ENCODE results near the gene CLASP2.
"Not testable (repeated sequence)": the region's sequence is repeated elsewhere in the genome, so short reads cannot be mapped to it uniquely, and the experiment has no call there.

The CLASP2 gene

GRCh38 chr3:33717866-33718594 lies at the start of gene CLASP2:
Gene CLASP2 (minus strand): TSS chr3:33718254. CDS start chr3:33718002, 252 bp downstream.
- DNase-seq: peak; percentile 96

DNA sequence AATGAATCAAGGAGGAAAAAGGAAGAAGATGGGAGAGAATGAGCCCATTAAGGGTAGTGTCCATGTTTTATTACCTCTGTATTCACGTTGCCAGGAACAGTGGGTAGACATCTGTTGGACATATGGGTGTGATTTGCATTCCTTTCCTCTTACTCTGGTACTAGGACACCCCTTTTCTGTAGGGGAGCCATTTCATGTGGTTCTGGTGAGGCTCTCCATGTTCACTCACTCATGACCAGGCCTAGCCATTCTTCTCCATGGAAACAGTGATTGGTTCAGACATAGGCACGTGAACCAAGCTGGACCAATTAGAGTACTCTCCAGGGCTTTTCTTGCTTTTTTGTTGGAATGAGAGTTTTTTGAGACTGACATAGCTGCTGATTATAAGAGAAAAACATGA lies 40.8 kb upstream of the CLASP2 start:
- DNase-seq: no peak

DNA sequence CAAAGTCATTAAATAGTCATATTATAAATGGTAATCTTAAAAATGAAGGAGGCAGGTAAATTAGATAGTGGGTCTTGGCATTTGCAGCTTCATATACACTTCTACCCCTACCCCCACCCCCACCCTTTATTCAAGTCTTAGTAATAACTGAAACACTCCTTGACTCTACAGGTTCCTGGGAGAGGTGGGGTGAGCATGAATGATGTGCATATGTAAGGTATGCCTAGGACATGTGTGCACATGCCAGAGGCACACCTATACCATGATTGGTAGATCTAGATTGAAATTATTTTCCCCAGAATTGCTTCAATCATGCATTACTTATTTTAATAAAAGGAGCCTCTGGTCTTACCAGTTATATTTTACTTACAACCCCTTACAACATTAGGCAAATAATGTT lies 40.2 kb upstream of the CLASP2 start:
- DNase-seq: no peak

DNA sequence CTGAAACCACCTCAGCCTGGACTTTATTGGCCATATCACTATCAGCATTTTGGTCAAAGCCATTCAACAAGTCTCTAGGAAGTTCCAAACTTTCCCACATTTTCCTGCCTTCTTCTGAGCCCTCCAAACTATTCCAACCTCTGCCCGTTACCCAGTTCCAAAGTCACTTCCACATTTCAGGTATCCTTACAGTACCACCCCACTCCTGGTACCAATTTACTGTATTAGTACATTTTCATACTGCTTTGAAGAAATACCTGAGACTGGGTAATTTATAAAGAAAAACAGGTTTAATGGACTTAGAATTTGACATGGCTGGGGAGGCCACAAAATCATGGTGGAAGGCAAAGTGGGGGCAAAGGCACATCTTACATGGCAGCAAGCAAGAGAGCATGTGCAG lies 36.3 kb upstream of the CLASP2 start:
- DNase-seq: not testable (repeated sequence)

DNA sequence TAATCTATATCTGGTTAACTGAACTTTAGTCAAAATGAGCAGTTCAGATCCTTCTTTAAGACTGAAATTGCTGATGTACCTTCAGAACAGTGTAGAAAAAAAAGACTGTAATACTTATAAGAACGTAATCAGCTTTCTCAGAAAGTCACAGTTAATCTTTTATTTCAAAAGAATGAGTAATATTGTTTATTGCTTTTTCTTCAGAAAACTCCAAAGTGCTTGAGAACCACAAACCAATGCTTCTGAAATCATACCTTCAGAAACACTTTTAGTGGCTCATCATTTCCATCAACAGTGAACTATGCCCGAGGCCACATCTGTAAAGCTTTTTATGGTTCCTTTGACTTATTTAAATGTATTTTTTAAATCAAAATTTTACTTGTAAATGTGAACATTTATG lies 33.3 kb upstream of the CLASP2 start:
- no peak for DNase-seq

GRCh38 chr3:33750211-33750548 lies 32.1 kb upstream of the CLASP2 start:
- DNase-seq: no peak

DNA sequence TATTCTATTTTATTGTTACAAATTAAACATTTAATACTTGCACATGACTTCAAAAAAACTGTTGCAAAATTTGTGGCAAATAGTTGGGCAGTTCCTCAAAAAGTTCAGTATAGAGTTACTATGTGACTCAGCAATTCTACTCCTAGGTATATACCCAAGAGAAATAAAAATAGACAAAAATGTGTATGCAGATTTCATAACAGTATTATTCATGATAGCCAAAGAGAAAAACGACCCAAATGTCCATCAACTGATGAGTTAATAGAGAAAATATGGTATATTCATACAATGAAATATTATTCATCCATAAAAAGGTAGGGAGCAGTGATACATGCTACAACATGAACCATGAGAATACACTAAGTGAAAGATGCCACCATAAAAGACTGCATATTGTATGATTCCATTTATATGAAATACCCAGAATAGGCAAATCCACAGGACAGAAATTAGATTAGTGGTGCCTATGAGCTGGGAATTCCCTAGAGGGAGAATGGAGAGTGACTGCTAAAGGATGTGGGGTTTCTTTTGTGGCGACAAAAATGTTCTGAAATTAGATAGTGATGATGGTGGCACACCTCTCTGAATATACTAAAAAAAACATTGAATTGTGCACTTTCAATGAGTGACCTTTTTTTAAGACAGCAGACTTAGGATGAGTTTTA lies 31.6 kb upstream of the CLASP2 start:
- DNase-seq: no peak

GRCh38 chr3:33746416-33747116 lies 28.5 kb upstream of the CLASP2 start:
- DNase-seq: no peak

- no peak for DNase-seq
Measured at GRCh38 chr3:33737146-33737545, 19.1 kb upstream of the CLASP2 start.

GRCh38 chr3:33732394-33732793 lies 14.3 kb upstream of the CLASP2 start:
- DNase-seq: no peak

DNA sequence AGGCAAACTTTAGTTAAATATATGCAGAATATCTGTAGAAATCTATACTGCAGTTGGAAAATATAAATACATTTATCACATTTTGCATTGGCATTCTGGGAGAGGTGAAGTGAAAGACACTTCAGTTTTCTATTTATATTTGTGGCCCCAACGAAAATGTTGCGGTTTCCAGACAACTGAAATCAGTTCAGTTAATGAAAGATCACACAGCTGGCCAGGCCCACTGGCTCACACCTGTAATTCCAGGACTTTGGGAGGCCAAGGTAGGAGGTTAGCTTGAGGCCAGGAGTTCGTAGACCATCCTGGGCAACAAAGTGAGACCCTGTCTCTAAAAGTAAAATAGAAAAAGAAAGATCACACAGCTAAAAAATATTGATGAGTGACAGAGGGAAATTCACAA lies 11.9 kb upstream of the CLASP2 start:
- no peak for DNase-seq

DNA sequence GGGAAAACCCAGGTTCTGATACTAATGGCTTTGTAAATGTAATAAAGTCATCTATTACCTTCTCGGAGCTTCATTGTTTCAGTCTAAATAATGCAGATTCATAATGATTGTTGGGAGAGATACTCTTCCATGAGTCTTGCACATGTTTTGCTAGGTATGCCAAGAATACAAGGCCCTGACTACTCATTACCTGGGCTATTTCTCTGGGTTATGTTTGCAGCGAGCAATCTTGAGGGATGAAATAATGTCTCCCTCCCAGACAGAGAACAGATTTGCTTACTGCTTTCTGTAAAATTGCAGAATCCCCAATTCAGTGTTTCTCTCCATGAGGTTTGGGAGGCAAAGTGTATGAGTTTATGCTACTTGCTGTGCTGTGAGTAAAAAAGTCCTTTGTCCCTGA lies 6.2 kb upstream of the CLASP2 start:
- no peak for DNase-seq

DNA sequence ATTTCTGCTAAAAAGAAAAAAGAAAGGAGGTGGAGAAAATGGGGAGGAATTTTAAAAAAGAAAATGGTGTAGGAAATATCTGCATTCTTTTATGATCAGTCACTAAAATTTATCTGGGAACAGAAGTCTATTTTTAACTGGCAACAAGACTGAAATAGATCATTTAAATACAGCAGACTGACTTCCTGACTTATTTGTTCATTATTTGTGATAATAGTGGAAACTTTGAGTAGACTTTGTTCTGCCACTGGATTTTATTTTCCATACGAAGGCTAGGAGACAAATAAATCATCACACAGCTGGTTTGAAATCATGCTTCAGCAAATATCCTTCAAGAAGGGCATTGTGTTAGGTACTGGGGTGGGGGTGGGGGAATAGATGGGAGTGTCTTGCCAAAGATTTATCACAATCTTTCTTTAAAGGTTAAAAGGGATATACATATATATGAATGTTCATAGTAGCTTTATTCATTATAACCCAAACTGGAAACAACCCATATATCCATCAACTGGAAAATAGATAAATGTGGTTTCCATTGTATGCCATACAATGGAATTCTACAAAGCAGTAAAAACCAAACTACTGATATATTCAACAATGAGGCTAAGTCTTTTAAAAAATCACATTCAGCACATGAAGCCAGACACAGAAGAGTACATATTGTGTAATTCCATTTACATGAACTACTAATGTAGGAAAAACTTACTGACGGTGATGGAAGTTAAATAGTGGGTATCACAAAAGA lies 4.7 kb upstream of the CLASP2 start:
- no peak for DNase-seq

GRCh38 chr3:33722191-33722590 lies 4.1 kb upstream of the CLASP2 start:
- DNase-seq: no peak

GRCh38 chr3:33718595-33718907 lies 497 bp upstream of the CLASP2 start:
- no peak for DNase-seq

DNA sequence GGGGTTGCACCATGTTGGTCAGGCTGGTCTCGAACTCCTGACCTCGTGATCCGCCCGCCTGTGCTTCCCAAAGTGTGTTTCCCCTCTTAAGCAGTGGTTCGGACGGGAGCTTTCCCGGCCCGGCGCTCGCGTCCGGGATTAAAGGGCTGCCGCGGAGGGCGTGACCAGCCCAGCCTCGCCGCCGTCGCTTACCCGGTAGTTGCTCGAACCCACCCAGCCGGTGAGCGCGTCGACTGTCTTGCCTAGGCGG lies 513 bp downstream of the CLASP2 start:
- DNase-seq: peak; percentile 89

DNA sequence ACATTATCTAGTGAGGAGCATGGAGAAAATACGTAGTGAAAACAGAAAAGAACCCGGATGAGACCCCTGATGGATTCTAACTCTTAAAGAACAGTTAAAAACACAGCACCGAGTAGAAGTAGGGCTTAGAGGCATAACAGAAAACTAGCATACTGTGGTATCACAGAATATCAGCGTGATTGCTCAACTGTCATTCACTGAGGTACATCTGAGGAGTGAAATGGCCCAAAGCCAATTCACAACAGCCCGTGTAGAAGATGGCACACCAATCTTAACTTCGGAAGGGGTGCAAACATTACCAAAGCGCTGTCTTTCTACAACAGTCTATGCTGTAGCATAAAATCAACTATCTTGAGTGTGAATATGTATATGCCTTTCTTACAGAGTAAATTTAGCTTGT lies 1.8 kb downstream of the CLASP2 start:
- DNase-seq: peak; percentile 20

- DNase-seq: no peak
Measured at GRCh38 chr3:33711100-33711499, 7.0 kb downstream of the CLASP2 start.

- no peak for DNase-seq
Measured at GRCh38 chr3:33706056-33706455, 12.0 kb downstream of the CLASP2 start.

DNA sequence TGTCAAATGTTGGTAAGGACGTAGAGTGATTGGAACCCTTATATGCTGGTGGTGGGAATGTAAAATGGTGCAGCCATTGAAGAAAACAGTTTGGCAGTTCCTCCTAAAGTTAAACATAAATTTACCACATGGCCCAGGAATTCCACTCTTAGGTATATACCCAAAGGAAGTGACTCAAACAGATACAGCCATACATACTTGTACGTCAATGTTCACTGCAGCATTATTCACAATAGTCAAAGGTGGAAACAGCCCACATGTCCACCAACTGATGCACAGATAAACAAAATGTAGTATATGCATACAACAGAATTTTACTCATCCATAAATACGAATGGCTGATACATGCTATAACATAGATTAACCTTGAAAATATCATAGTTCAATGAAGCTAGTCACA lies 13.2 kb downstream of the CLASP2 start:
- DNase-seq: no peak

- DNase-seq: no peak
Measured at GRCh38 chr3:33699275-33699674, 18.8 kb downstream of the CLASP2 start.

DNA sequence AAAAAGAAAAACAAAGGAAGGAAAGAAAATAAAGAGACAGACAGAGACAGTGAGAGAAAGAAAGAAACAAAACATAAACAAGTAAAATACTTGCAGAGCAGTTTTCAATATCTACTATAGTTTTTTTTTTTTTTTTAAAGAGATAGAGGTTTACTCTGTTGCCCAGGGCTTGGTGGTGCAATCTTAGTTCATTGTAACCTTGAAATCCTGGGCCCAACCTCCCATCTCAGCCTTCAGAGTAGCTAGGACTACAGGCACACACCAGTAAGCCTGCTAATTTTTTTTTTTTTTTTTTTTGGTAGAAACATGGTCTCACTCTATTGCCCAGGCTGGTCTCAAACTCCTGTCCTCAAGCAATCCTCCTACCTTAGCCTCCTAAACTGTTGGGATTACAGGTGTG lies 23.1 kb downstream of the CLASP2 start:
- no peak for DNase-seq

- no peak for DNase-seq
Measured at GRCh38 chr3:33690341-33690740, 27.7 kb downstream of the CLASP2 start.

DNA sequence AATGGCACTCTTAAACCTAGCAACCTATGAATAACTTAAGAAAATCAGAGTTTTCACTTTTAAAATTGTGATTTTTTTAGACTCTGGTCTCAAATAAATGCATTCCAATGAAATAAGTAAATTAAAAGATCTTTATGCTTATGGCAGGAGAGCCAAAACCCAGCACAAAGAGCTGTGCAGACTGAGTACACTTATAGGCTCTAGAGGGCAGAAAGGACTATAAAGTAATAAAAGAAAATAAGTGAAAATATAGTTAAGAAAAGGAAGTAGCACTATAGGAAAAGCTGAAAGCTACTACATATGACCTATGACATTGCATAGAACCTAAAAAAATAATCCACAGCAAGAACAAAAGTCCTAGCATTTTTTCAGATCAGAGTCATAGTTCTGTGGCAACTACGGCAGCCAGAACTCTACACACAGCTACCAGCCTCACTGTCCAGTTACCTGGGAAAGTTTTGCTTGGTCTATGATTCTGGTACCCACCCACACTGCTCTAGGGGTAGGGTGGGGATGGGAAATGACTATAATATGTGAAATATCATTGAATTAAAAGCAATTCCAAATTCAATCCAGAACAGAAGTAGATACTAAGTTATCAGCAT lies 30.5 kb downstream of the CLASP2 start:
- DNase-seq: no peak

Measured in eye (tissue), 1 donor.